SK-N-SH treated with all-trans-retinoic acid at 6 μM for 48 hours (cell line): ENCODE data around the gene GABBR2.

ENCODE experiments used
- ATAC-seq: fragments of 200-7000 bp; cut with Tn5 transposase; 3 replicates; pipeline ENCODE4 v1.9.1; 2020; ENCODE audit warnings: mild to moderate bottlenecking, moderate library complexity
- ARNTL ChIP-seq: fragments of 450-650 bp; formaldehyde crosslinking; IDR thresholded peaks from 2 replicates; pipeline ENCODE4 v1.5.0; 2020; ENCODE audit warnings: low read depth, mild to moderate bottlenecking, moderate library complexity, borderline replicate concordance
- BACH2 ChIP-seq: fragments of 250-450 bp; sonication (Bioruptor Pico); IDR thresholded peaks from 2 replicates; pipeline ENCODE4 v1.9.0; 2021; ENCODE audit warnings: mild to moderate bottlenecking, borderline replicate concordance
- CSDC2 ChIP-seq: fragments of 250-450 bp; sonication (Bioruptor Pico); IDR thresholded peaks from 2 replicates; pipeline ENCODE4 v1.5.0; 2020; ENCODE audit warnings: mild to moderate bottlenecking, moderate library complexity
- ESRRG ChIP-seq: fragments of 250-450 bp; sonication (Bioruptor Pico); IDR thresholded peaks from 2 replicates; pipeline ENCODE4 v1.6.1; 2021; ENCODE audit warnings: mild to moderate bottlenecking
- GLIS3 ChIP-seq: fragments of 250-450 bp; sonication (Bioruptor Pico); IDR thresholded peaks from 2 replicates; pipeline ENCODE4 v1.5.0; 2020; ENCODE audit warnings: mild to moderate bottlenecking, moderate library complexity
- OSR1 ChIP-seq: fragments of 250-450 bp; sonication (Bioruptor Pico); IDR thresholded peaks from 2 replicates; pipeline ENCODE4 v1.8.0; 2022; ENCODE audit warnings: moderate library complexity, mild to moderate bottlenecking, inconsistent platforms
- PPARA ChIP-seq: fragments of 250-450 bp; sonication (Bioruptor Pico); IDR thresholded peaks from 2 replicates; pipeline ENCODE4 v1.5.0; 2020; ENCODE audit warnings: mild to moderate bottlenecking, borderline replicate concordance
- RARB ChIP-seq: fragments of 250-450 bp; sonication (Bioruptor Pico); IDR thresholded peaks from 2 replicates; pipeline ENCODE4 v1.8.0; 2021; ENCODE audit warnings: mild to moderate bottlenecking, moderate library complexity
- SNAI2 ChIP-seq: fragments of 250-450 bp; sonication (Bioruptor Pico); IDR thresholded peaks from 2 replicates; pipeline ENCODE4 v1.5.0; 2020; ENCODE audit warnings: mild to moderate bottlenecking, moderate library complexity
- TCF4 ChIP-seq: fragments of 250-450 bp; sonication (Bioruptor Pico); IDR thresholded peaks from 2 replicates; pipeline ENCODE4 v1.8.0; 2021; ENCODE audit warnings: mild to moderate bottlenecking, moderate library complexity, borderline replicate concordance
- TOX ChIP-seq: fragments of 250-450 bp; sonication (Bioruptor Pico); IDR thresholded peaks from 2 replicates; pipeline ENCODE4 v1.8.0; 2021; ENCODE audit warnings: mild to moderate bottlenecking, moderate library complexity, borderline replicate concordance
- ZC3H10 ChIP-seq: fragments of 250-450 bp; sonication (Bioruptor Pico); IDR thresholded peaks from 2 replicates; pipeline ENCODE4 v1.5.1; 2021; ENCODE audit warnings: mild to moderate bottlenecking, moderate library complexity
- ZFP3 ChIP-seq: fragments of 250-450 bp; sonication (Bioruptor Pico); IDR thresholded peaks from 2 replicates; pipeline ENCODE4 v1.5.0; 2020; ENCODE audit warnings: mild to moderate bottlenecking, moderate library complexity
- ZFP30 ChIP-seq: fragments of 450-650 bp; formaldehyde crosslinking; IDR thresholded peaks from 2 replicates; pipeline ENCODE4 v1.5.0; 2022; ENCODE audit warnings: mild to moderate bottlenecking, moderate library complexity
- ZNF565 ChIP-seq: fragments of 450-650 bp; formaldehyde crosslinking; conservative IDR thresholded peaks from 2 replicates; pipeline ENCODE4 v1.5.0; 2020; ENCODE audit warnings: low read depth, mild to moderate bottlenecking, moderate library complexity
- ZNF70 ChIP-seq: fragments of 450-650 bp; formaldehyde crosslinking; IDR thresholded peaks from 2 replicates; pipeline ENCODE4 v1.5.0; 2020; ENCODE audit warnings: mild to moderate bottlenecking, moderate library complexity
- ZNF8 ChIP-seq: fragments of 450-650 bp; formaldehyde crosslinking; IDR thresholded peaks from 2 replicates; pipeline ENCODE4 v1.5.0; 2020; ENCODE audit warnings: mild to moderate bottlenecking, moderate library complexity
- TF ChIP-seq, protein P1 (sequence below): fragments of 250-450 bp; sonication (Bioruptor Pico); IDR thresholded peaks from 2 replicates; pipeline ENCODE4 v1.8.0; 2020; ENCODE audit warnings: mild to moderate bottlenecking, moderate library complexity, borderline replicate concordance
- TF ChIP-seq, protein P2 (sequence below): fragments of 250-450 bp; sonication (Bioruptor Pico); IDR thresholded peaks from 2 replicates; pipeline ENCODE4 v1.8.0; 2021; ENCODE audit warnings: low read depth, mild to moderate bottlenecking, moderate library complexity, borderline replicate concordance
- TF ChIP-seq, protein P3 (sequence below): fragments of 250-450 bp; sonication (Bioruptor Pico); IDR thresholded peaks from 2 replicates; pipeline ENCODE4 v1.5.1; 2020; ENCODE audit warnings: low read depth, mild to moderate bottlenecking, moderate library complexity
- TF ChIP-seq, protein P4 (sequence below): fragments of 250-450 bp; sonication (Bioruptor Pico); IDR thresholded peaks from 2 replicates; pipeline ENCODE4 v1.5.1; 2021; ENCODE audit warnings: mild to moderate bottlenecking, moderate library complexity

Gene GABBR2

DNA sequence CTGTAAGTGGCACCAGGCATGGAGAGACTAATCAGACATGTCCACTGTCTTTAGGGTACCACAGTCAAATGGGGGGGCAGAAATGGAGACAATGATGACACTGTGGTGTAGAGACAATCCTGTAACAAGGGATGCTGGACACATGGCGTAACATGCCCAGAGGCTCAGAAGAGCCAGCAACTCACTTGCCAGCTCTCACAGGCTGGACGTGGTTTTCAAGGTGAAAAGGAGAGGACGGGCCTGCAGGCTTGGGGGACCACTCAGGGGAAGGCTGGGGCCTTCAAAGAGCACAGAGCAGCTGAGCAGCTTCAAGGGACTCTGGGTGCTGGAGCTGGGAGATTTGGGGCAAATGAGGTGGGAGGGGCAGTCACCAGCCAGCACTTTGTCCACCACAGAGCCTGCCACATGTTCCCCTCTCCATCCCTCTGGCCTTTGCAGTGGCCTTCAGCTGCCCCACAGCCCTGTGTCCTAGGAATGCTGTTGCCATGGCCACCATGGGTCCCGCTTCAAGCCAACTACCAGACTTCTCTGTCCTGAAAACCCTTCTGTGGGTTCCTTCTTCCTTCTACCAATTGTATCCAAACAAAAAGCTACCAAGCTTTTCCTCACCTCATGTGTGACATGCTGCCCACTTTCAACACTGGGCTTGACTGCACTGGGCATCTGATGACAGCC, 140.4 kb downstream of the GABBR2 start:
- TF ChIP-seq ZNF565 (CRISPR knock-in tag) (no peak), CSDC2 (CRISPR knock-in tag) (no peak), ZFP3 (no peak), ESRRG (no peak), TCF4 (CRISPR knock-in tag) (no peak), RARB (no peak), ZNF70 (no peak), ZFP30 (no peak), TOX (CRISPR knock-in tag) (no peak), GLIS3 (CRISPR knock-in tag) (no peak), ZNF8 (CRISPR knock-in tag) (no peak), ZC3H10 (no peak), PPARA (no peak), BACH2 (CRISPR knock-in tag) (no peak), ARNTL (CRISPR knock-in tag) (no peak), OSR1 (CRISPR knock-in tag) (no peak)
- TF ChIP-seq, protein P1, sequence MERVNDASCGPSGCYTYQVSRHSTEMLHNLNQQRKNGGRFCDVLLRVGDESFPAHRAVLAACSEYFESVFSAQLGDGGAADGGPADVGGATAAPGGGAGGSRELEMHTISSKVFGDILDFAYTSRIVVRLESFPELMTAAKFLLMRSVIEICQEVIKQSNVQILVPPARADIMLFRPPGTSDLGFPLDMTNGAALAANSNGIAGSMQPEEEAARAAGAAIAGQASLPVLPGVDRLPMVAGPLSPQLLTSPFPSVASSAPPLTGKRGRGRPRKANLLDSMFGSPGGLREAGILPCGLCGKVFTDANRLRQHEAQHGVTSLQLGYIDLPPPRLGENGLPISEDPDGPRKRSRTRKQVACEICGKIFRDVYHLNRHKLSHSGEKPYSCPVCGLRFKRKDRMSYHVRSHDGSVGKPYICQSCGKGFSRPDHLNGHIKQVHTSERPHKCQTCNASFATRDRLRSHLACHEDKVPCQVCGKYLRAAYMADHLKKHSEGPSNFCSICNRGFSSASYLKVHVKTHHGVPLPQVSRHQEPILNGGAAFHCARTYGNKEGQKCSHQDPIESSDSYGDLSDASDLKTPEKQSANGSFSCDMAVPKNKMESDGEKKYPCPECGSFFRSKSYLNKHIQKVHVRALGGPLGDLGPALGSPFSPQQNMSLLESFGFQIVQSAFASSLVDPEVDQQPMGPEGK (CRISPR knock-in tag), result no peak
- TF ChIP-seq, protein P2, sequence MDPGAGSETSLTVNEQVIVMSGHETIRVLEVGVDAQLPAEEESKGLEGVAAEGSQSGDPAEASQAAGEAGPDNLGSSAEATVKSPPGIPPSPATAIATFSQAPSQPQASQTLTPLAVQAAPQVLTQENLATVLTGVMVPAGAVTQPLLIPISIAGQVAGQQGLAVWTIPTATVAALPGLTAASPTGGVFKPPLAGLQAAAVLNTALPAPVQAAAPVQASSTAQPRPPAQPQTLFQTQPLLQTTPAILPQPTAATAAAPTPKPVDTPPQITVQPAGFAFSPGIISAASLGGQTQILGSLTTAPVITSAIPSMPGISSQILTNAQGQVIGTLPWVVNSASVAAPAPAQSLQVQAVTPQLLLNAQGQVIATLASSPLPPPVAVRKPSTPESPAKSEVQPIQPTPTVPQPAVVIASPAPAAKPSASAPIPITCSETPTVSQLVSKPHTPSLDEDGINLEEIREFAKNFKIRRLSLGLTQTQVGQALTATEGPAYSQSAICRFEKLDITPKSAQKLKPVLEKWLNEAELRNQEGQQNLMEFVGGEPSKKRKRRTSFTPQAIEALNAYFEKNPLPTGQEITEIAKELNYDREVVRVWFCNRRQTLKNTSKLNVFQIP (CRISPR knock-in tag), result no peak
- TF ChIP-seq, protein P3, sequence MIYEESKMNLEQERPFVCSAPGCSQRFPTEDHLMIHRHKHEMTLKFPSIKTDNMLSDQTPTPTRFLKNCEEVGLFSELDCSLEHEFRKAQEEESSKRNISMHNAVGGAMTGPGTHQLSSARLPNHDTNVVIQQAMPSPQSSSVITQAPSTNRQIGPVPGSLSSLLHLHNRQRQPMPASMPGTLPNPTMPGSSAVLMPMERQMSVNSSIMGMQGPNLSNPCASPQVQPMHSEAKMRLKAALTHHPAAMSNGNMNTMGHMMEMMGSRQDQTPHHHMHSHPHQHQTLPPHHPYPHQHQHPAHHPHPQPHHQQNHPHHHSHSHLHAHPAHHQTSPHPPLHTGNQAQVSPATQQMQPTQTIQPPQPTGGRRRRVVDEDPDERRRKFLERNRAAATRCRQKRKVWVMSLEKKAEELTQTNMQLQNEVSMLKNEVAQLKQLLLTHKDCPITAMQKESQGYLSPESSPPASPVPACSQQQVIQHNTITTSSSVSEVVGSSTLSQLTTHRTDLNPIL, result no peak
- TF ChIP-seq, protein P4, sequence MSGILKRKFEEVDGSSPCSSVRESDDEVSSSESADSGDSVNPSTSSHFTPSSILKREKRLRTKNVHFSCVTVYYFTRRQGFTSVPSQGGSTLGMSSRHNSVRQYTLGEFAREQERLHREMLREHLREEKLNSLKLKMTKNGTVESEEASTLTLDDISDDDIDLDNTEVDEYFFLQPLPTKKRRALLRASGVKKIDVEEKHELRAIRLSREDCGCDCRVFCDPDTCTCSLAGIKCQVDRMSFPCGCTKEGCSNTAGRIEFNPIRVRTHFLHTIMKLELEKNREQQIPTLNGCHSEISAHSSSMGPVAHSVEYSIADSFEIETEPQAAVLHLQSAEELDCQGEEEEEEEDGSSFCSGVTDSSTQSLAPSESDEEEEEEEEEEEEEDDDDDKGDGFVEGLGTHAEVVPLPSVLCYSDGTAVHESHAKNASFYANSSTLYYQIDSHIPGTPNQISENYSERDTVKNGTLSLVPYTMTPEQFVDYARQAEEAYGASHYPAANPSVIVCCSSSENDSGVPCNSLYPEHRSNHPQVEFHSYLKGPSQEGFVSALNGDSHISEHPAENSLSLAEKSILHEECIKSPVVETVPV (CRISPR knock-in tag), result no peak
- TF ChIP-seq, all 23 proteins: peak for 0
- ATAC-seq, result no peak

DNA sequence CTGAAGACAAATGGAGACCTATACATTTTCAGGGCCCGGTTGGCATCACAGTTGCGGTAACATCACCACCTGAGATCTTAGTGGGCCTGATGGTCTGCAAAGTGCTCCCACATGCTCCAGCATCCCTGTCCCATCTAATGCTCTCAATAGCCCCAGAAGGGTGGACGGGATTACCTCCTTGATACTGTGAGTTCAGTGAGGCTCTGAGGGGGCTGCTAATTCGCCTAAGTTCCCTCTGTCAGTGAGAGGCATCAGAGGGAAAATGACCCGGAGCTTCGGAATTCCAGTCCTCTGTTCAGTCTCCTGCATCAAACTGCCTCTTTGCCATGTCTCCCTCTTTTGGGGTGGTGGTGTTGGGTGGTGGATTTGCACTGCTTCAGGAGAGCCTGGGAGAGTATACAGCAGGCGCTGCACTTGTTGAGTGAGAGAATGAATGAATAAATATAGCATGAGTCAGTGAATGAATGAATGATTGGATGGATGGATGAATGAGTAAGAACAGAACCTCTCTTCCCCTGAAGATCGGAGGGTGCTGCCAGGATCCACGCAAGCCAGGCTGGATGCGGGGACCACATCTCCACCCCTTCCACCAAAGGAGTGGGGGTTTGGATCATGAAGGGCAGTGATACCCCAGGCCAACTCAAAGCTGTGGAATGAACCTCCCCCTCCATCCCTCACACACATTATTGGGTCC, 141.0 kb downstream of the GABBR2 start:
- ATAC-seq, result no peak
- TF ChIP-seq TOX (CRISPR knock-in tag) (no peak), CSDC2 (CRISPR knock-in tag) (no peak)
- TF ChIP-seq, protein P2 (CRISPR knock-in tag), result no peak

DNA sequence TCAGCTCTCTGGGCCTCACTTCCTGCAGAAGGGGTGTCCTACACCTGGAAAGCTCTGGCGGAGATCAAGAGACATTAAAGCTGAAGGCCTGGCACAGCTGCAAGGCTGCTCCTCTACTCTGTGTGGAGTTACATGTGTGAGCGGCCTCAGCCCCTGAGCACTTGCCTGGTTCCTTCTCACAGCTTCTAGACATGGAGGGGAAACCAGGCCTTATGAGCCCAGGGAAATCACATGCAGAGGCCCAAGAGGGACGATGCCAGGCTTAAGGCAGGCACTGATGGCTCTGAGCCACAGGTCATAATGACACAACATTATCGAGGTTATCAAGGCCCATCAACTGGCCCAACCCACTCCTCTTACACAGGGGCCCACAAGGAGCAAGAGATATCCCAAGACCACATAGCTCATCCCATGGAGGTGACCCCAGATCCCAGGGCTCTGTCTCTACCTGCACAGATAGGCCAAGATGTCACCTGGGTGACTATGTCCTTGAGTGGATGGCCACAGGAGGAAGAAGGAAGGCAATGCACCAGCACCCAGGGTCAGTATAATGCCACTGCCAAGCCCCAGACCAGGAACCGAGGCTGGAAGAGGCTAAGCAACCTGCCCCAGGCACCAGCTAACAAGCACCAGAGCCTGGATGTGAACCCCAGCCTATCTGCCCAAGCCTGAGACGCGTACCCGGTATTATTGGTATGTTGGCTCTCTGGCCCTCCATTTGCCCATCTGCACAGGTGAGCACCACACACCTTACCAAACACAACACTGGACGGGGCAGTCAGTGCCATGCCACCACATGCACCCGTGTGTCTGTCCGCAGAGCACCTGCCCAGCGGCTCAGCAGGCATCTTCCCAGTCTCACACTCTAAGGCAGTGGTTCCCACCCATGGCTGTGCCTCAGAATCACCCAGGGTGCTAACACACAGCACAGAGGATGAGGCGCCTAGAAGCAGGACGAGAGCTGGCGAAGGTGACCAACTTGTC, 143.3 kb downstream of the GABBR2 start:
- no peak for ATAC-seq
- TF ChIP-seq PPARA (no peak), TOX (CRISPR knock-in tag) (no peak), ESRRG (no peak), SNAI2 (no peak)
